B cell (primary cell): ENCODE measurements around the gene SNTA1. TPM values are rescaled to one million over a fixed set of nuclear protein-coding genes. Genes with fewer than 3 reads are reported as not detected.

ENCODE experiments used
- ATAC-seq: fragments of 200-7000 bp; cut with Tn5 transposase; one replicate; pipeline ENCODE4 v1.10.0; 2021; ENCODE audit warnings: low read depth, mild to moderate bottlenecking, moderate number of reproducible peaks, moderate library complexity
- CTCF ChIA-PET: fragments of 350-600 bp; sonication (Branson Sonifier 250); formaldehyde crosslinking; loops from one replicate; lab custom pipeline; 2021; ENCODE audit warnings: antibody characterized with exemption, inconsistent platforms; lab: Charles Lee
- POLR2A ChIA-PET: fragments of 350-600 bp; sonication (Branson Sonifier 250); formaldehyde crosslinking; loops from one replicate; lab custom pipeline; 2021; ENCODE audit warnings: antibody characterized with exemption; lab: Charles Lee
- DNase-seq: peaks from one replicate; pipeline ENCODE4 v3.0.0; 2013
- H2AFZ ChIP-seq: 2 replicates; pipeline ENCODE4 v1.6.1; 2012; ENCODE audit warnings: mild to moderate bottlenecking, low read depth, low read length; ENCODE audit not compliant: insufficient read depth, poor library complexity, severe bottlenecking
- H3K27ac ChIP-seq, 2 donors: 1 replicate in 1 of 2; 2 replicates in 1 of 2; pipeline ENCODE4 v1.5.1; 2012 to 2013; ENCODE audit warnings: low read length in 2 of 2, mild to moderate bottlenecking in 2 of 2, moderate library complexity in 1 of 2
- H3K27me3 ChIP-seq, 4 experiments: fragments of 200-600 bp in 1 of 4; sonication (generic) in 1 of 4; replicated peaks in 1 of 4; 1 replicate in 2 of 4; 2 replicates in 2 of 4; pipeline versions ENCODE4 v1.6.1 to v1.7.0; 2013 to 2016; ENCODE audit warnings: low read length in 3 of 4, mild to moderate bottlenecking in 2 of 4, mixed read lengths in 1 of 4, moderate library complexity in 1 of 4; ENCODE audit not compliant: insufficient read depth in 4 of 4, control insufficient read depth in 3 of 4; ENCODE audit errors: control extremely low read depth in 1 of 4
- H3K36me3 ChIP-seq, 2 experiments: replicated peaks in 1 of 2; 1 replicate in 1 of 2; 2 replicates in 1 of 2; pipeline versions ENCODE4 v1.6.1 to v1.7.1; 2013; ENCODE audit warnings: low read length in 1 of 2; ENCODE audit not compliant: insufficient read depth in 2 of 2, control insufficient read depth in 1 of 2; ENCODE audit errors: control extremely low read depth in 1 of 2, extremely low read depth in 1 of 2
- H3K4me1 ChIP-seq, 2 donors: fragments of 200-600 bp in 1 of 2; sonication (generic) in 1 of 2; 1 replicate in 1 of 2; 2 replicates in 1 of 2; pipeline versions ENCODE4 v1.5.1 to v1.6.1; 2013 to 2017; ENCODE audit warnings: low read length in 2 of 2; ENCODE audit not compliant: control insufficient read depth in 2 of 2, insufficient read depth in 2 of 2
- H3K4me2 ChIP-seq: replicated peaks from 2 replicates; pipeline ENCODE3; 2012; ENCODE audit warnings: mild to moderate bottlenecking, low read depth, low read length; ENCODE audit not compliant: poor library complexity, severe bottlenecking
- H3K4me3 ChIP-seq, 5 experiments: fragments of 200-600 bp in 1 of 5; sonication (generic) in 1 of 5; 1 replicate in 3 of 5; 2 replicates in 2 of 5; pipeline versions ENCODE4 v1.5.1 to v1.7.0; 2011 to 2016; ENCODE audit warnings: low read length in 4 of 5, mild to moderate bottlenecking in 4 of 5, low read depth in 2 of 5, control low read depth in 1 of 5, moderate library complexity in 1 of 5; ENCODE audit not compliant: insufficient read depth in 1 of 5; ENCODE audit errors: control extremely low read depth in 1 of 5, extremely low read depth in 1 of 5
- H3K79me2 ChIP-seq: fragments of 200-600 bp; sonication (generic); one replicate; pipeline ENCODE4 v1.6.0; 2016; ENCODE audit warnings: low read length; ENCODE audit not compliant: control insufficient read depth, insufficient read depth
- H3K9ac ChIP-seq: fragments of 200-600 bp; sonication (generic); 2 replicates; pipeline ENCODE4 v1.6.1; 2017; ENCODE audit warnings: mild to moderate bottlenecking, low read length, moderate library complexity
- H3K9me3 ChIP-seq, 3 donors: one replicate each; pipeline versions ENCODE4 v1.6.1 to v1.7.1; 2013; ENCODE audit warnings: low read length in 2 of 3; ENCODE audit not compliant: control insufficient read depth in 2 of 3, insufficient read depth in 1 of 3; ENCODE audit errors: control extremely low read depth in 1 of 3
- H4K20me1 ChIP-seq: 2 replicates; pipeline ENCODE4 v1.6.0; 2012; ENCODE audit warnings: mild to moderate bottlenecking, low read length; ENCODE audit not compliant: insufficient read depth, control insufficient read depth, poor library complexity, severe bottlenecking
- H3K27ac Mint-ChIP-seq: one replicate; pipeline ENCODE4 v1.8.0; 2021; ENCODE audit warnings: mixed read lengths
- H3K27me3 Mint-ChIP-seq: one replicate; pipeline ENCODE4 v1.8.0; 2021; ENCODE audit warnings: mixed read lengths
- H3K4me1 Mint-ChIP-seq: one replicate; pipeline ENCODE4 v1.8.0; 2021; ENCODE audit warnings: mixed read lengths
- H3K4me3 Mint-ChIP-seq: one replicate; pipeline ENCODE4 v1.8.0; 2021; ENCODE audit warnings: mixed read lengths
- H3K9me3 Mint-ChIP-seq: one replicate; pipeline ENCODE4 v1.8.0; 2022; ENCODE audit warnings: mixed read lengths; ENCODE audit not compliant: insufficient read depth
- EZH2 ChIP-seq: IDR thresholded peaks from 2 replicates; pipeline ENCODE4 v1.6.1; 2012; ENCODE audit warnings: borderline replicate concordance, low read depth, mild to moderate bottlenecking, moderate library complexity, low read length; ENCODE audit not compliant: insufficient read depth, poor library complexity, severe bottlenecking
- WGBS: methylation state at CpG from one replicate; pipeline ENCODE4 v1.1.5; 2013; ENCODE audit warnings: missing lambda C conversion rate; ENCODE audit not compliant: insufficient coverage; 5-methylcytosine and 5-hydroxymethylcytosine counted together
- intact Hi-C: fragments of 100-400 bp; cut with micrococcal nuclease; formaldehyde crosslinking; loops from one replicate; pipeline ENCODE4 v1.10.0; 2022
- polyA plus RNA-seq: library from polyadenylated mRNA; depleted of rRNA; stranded (reverse); fragments of >200 nt; gene quantifications from 2 replicates; pipeline ENCODE4 v1.2.3, GENCODE V29; 2012
- total RNA-seq, 2 donors: library from RNA; stranded (reverse); fragments of 120-200 nt in 1 of 2; gene quantifications; 1 replicate in 1 of 2; 2 replicates in 1 of 2; pipeline versions ENCODE4 v1.2.3 to v1.2.4, GENCODE V29; 2013 to 2022
- TF ChIP-seq, protein P1 (sequence below): fragments of 200-600 bp; IDR thresholded peaks from one replicate; pipeline ENCODE4 v1.8.0; 2022; ENCODE audit warnings: antibody characterized with exemption, mild to moderate bottlenecking

Gene SNTA1
- total and polyA plus RNA-seq, 2 donors (not counting 1 experiment from before 2014, with no cell fraction given) = 7.0 to 9.9 TPM

DNA sequence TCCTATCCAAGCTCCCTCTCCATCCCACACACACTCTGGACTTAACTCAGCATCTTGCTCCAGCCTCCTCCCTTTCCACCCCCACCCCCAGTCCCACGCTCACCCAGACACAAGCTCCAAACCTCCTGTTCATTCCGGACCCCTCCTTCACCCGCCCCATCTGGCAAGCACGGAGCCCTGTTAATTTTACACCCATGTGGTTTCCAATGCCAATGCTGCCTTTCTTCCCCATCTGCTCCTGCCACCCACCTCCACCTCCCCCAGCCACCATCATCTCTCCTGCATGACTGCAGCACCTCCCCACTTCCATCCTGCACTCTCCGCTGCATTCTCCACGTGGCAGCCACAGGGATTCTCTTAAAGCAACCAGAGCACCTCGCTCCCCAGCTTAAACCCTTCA, 32.3 kb downstream of the SNTA1 start:
- TF ChIP-seq, protein P1, sequence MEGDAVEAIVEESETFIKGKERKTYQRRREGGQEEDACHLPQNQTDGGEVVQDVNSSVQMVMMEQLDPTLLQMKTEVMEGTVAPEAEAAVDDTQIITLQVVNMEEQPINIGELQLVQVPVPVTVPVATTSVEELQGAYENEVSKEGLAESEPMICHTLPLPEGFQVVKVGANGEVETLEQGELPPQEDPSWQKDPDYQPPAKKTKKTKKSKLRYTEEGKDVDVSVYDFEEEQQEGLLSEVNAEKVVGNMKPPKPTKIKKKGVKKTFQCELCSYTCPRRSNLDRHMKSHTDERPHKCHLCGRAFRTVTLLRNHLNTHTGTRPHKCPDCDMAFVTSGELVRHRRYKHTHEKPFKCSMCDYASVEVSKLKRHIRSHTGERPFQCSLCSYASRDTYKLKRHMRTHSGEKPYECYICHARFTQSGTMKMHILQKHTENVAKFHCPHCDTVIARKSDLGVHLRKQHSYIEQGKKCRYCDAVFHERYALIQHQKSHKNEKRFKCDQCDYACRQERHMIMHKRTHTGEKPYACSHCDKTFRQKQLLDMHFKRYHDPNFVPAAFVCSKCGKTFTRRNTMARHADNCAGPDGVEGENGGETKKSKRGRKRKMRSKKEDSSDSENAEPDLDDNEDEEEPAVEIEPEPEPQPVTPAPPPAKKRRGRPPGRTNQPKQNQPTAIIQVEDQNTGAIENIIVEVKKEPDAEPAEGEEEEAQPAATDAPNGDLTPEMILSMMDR = no peak
- POLR2A ChIA-PET = interaction anchor here (0.5 kb wide), 1 partner anchor 449 kb away, joined by 4 read pairs; no protein-coding TSS in a partner anchor

DNA sequence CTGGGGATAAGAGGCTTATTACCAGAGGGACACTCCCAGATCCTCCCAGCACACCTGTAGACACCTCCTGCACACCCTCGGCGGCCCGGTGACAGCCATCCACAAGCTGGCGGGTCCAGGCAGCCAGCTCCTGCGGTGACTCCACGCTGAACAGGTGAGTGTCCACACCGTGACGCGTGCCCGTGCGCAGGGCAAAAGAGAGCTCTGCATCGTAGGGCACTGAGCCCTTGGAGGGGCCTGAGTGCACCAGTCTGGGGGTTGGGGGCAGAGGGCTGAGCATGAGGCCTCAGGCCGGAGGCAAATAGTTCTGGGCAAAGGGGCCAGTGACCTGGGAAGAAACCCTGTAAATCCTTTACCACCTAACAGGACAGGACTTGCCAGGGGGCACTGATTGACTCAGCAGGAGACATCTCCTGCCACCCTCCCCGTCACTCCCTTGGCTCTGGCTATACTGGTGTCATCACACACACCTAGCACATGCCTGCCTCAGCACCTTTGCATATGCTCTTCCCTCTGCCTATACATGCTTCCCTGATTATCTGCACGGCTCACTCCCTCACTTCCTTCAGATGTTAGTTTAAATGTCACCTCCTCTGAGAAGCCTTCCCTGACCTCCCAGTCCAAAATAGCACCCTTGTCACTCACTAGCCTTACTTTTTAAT, 33.4 kb downstream of the SNTA1 start:
- peaks cover 26 to 43% of the 10 kb centered on the region in 2 donors for H3K4me1 ChIP-seq
- intact Hi-C loops = no loop called here
- no peak overlapping the region for H3K9ac ChIP-seq
- DNase-seq (peak; percentile 35), ATAC-seq (no peak)
- no peaks in the 10 kb centered on the region for H3K36me3 ChIP-seq
- H3K4me3 ChIP-seq = no peak overlapping the region
- Mint-ChIP-seq H3K4me3 (no peak overlapping the region), H3K4me1 (peaks cover 40% of the 10 kb centered on the region), H3K27ac (peak overlapping the region; percentile 96), H3K9me3 (no peaks in the 10 kb centered on the region), H3K27me3 (no peaks in the 10 kb centered on the region)
- H3K27ac ChIP-seq = peak overlapping the region; percentile 57
- H3K27me3 ChIP-seq = no peaks in the 10 kb centered on the region
- no peaks in the 10 kb centered on the region for H4K20me1 ChIP-seq
- ChIA-PET CTCF (interaction anchor here (2.4 to 3.3 kb wide), 3 partner anchors 9 to 257 kb away, joined by 7 to 20 read pairs (median 9); partner anchors contain the start of genes ACTL10, CDK5RAP1 and SNTA1), POLR2A (interaction anchor here (0.7 to 1.5 kb wide), 2 partner anchors 9 to 322 kb away, joined by 3 to 7 read pairs; partner anchors contain the start of genes CDK5RAP1 and ZNF341)
- TF ChIP-seq, protein P1 = no peak
- TF ChIP-seq EZH2 = no peak
- no peak overlapping the region for H2AFZ ChIP-seq
- 91% methylated on average over 10 of the region's 15 CpGs for WGBS
- H3K9me3 ChIP-seq = no peaks in the 10 kb centered on the region
- no peaks in the 10 kb centered on the region for H3K79me2 ChIP-seq
- no peak overlapping the region for H3K4me2 ChIP-seq

More for the DNA sequence above, 32.3 kb downstream of the SNTA1 start:
- peak overlapping the region in 1 of 2 donors; percentile 9 for H3K27ac ChIP-seq
- no peak overlapping the region for H3K4me2 ChIP-seq
- no peak overlapping the region for H3K4me3 ChIP-seq
- H3K79me2 ChIP-seq = no peaks in the 10 kb centered on the region
- intact Hi-C loops = no loop called here
- H3K27ac Mint-ChIP-seq = peak overlapping the region; percentile 82
- CTCF ChIA-PET = interaction anchor here (0.5 to 3.2 kb wide), 5 partner anchors 10 to 256 kb away, joined by 3 to 9 read pairs (median 6); partner anchors contain the start of genes ACTL10 and CDK5RAP1
- no peaks in the 10 kb centered on the region for H3K9me3 ChIP-seq
- H3K9me3 Mint-ChIP-seq = no peaks in the 10 kb centered on the region
- H3K36me3 ChIP-seq = no peaks in the 10 kb centered on the region
- H3K27me3 ChIP-seq = no peaks in the 10 kb centered on the region
- H4K20me1 ChIP-seq = no peaks in the 10 kb centered on the region
- H3K4me1 ChIP-seq = peaks cover 26 to 39% of the 10 kb centered on the region in 2 donors
- peaks cover 40% of the 10 kb centered on the region for H3K4me1 Mint-ChIP-seq
- H3K9ac ChIP-seq = no peak overlapping the region
- DNase-seq = no peak
- H3K4me3 Mint-ChIP-seq = no peak overlapping the region
- H2AFZ ChIP-seq = no peak overlapping the region
- no peak for ATAC-seq
- over 99% methylated on average over 7 of the region's 7 CpGs for WGBS
- H3K27me3 Mint-ChIP-seq = no peaks in the 10 kb centered on the region
